Measurements from ENCODE around the gene TSGA10IP.

GRCh38 chr11:65915101-65915820 lies 30.0 kb upstream of the TSGA10IP start:
- TF ChIP-seq, protein P1, sequence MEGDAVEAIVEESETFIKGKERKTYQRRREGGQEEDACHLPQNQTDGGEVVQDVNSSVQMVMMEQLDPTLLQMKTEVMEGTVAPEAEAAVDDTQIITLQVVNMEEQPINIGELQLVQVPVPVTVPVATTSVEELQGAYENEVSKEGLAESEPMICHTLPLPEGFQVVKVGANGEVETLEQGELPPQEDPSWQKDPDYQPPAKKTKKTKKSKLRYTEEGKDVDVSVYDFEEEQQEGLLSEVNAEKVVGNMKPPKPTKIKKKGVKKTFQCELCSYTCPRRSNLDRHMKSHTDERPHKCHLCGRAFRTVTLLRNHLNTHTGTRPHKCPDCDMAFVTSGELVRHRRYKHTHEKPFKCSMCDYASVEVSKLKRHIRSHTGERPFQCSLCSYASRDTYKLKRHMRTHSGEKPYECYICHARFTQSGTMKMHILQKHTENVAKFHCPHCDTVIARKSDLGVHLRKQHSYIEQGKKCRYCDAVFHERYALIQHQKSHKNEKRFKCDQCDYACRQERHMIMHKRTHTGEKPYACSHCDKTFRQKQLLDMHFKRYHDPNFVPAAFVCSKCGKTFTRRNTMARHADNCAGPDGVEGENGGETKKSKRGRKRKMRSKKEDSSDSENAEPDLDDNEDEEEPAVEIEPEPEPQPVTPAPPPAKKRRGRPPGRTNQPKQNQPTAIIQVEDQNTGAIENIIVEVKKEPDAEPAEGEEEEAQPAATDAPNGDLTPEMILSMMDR (IDR thresholded peaks at IDR 0.05; ENCODE audit: insufficient read depth, low read depth, low read length), result no peak
- TF ChIP-seq EZH2 (IDR thresholded peaks at IDR 0.05; ENCODE audit: insufficient read depth, low read length), result no peak

Measured in astrocyte (in vitro differentiated cells and primary cell).